Vagina (tissue), 2 donors: Measurements from ENCODE around the gene LRRC4B.

Experiments used
- POLR2A ChIP-seq, 2 donors: fragments of 450-650 bp; IDR thresholded peaks; one replicate each; pipeline ENCODE4 v1.6.1; 2017; ENCODE audit warnings: antibody characterized with exemption in 2 of 2, mild to moderate bottlenecking in 2 of 2, moderate library complexity in 2 of 2
- TF ChIP-seq, protein P1 (sequence below), 3 experiments: fragments of 450-650 bp in 2 of 3; fragments of 200-600 bp in 1 of 3; sonication (generic) in 1 of 3; IDR thresholded peaks; one replicate each; pipeline ENCODE4 v1.5.1; 2017 to 2019; ENCODE audit warnings: antibody characterized with exemption in 3 of 3, mild to moderate bottlenecking in 2 of 3, moderate library complexity in 2 of 3

DNA sequence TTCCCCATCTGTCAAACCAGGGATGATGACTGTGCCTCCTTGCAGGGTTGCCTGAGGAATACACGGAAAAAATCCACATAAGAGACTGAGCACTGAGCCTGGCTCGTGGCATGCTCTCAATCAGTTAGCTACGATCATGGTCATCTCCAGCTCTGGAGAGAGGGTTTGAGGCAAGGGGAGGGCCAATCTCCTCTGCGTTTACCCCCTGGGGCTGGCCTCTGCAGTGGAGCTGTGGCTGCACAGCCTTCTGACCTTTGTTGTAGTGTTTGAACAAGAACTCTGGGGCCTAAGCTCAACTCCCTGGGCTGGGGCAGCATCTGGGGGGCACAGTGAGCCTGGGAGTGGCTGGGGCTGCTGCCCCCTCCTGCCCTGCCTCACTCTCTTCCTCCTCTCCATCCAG, 5.9 kb downstream of the LRRC4B start:
- TF ChIP-seq, protein P1, sequence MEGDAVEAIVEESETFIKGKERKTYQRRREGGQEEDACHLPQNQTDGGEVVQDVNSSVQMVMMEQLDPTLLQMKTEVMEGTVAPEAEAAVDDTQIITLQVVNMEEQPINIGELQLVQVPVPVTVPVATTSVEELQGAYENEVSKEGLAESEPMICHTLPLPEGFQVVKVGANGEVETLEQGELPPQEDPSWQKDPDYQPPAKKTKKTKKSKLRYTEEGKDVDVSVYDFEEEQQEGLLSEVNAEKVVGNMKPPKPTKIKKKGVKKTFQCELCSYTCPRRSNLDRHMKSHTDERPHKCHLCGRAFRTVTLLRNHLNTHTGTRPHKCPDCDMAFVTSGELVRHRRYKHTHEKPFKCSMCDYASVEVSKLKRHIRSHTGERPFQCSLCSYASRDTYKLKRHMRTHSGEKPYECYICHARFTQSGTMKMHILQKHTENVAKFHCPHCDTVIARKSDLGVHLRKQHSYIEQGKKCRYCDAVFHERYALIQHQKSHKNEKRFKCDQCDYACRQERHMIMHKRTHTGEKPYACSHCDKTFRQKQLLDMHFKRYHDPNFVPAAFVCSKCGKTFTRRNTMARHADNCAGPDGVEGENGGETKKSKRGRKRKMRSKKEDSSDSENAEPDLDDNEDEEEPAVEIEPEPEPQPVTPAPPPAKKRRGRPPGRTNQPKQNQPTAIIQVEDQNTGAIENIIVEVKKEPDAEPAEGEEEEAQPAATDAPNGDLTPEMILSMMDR (IDR thresholded peaks at IDR 0.05), result no peak
- no peak for TF ChIP-seq POLR2A (IDR thresholded peaks at IDR 0.05)
